HepG2 (cell line): ENCODE measurements around the gene KLHDC8B. TPM values are rescaled to one million over a fixed set of nuclear protein-coding genes. Genes with fewer than 3 reads are reported as not detected.

Experiments used
- MATR3 ChIP-seq: sonication (generic); formaldehyde crosslinking; IDR thresholded peaks from 2 replicates; pipeline ENCODE4 v1.4.0; 2020; ENCODE audit warnings: missing genetic modification reagents
- NFIC ChIP-seq: IDR thresholded peaks from 2 replicates; pipeline ENCODE4 v1.6.1; 2012; ENCODE audit warnings: mild to moderate bottlenecking, low read length, inconsistent platforms
- PATZ1 ChIP-seq: sonication (generic); formaldehyde crosslinking; IDR thresholded peaks from 2 replicates; pipeline ENCODE4 v1.4.0; 2020; ENCODE audit warnings: missing genetic modification reagents
- RCOR2 ChIP-seq: IDR thresholded peaks from 2 replicates; pipeline ENCODE4 v1.6.1; 2016; ENCODE audit warnings: missing biosample characterization, missing genetic modification reagents
- RFX1 ChIP-seq: fragments of 450-650 bp; IDR thresholded peaks from 2 replicates; pipeline ENCODE4 v1.6.1; 2017
- SMAD1 ChIP-seq: sonication (generic); formaldehyde crosslinking; IDR thresholded peaks from 2 replicates; pipeline ENCODE4 v1.4.0; 2020; ENCODE audit warnings: missing genetic modification reagents, low read depth, mild to moderate bottlenecking, borderline replicate concordance
- STAT6 ChIP-seq: sonication (generic); formaldehyde crosslinking; IDR thresholded peaks from 2 replicates; pipeline ENCODE4 v1.4.0; 2020; ENCODE audit warnings: missing genetic modification reagents, mild to moderate bottlenecking, borderline replicate concordance
- XRCC5 ChIP-seq: fragments of 200-400 bp; formaldehyde crosslinking; optimal IDR thresholded peaks from 2 replicates; pipeline ENCODE3; 2017; ENCODE audit warnings: mild to moderate bottlenecking, low read length
- YEATS2 ChIP-seq: sonication (generic); formaldehyde crosslinking; IDR thresholded peaks from 2 replicates; pipeline ENCODE4 v1.4.0; 2020; ENCODE audit warnings: missing genetic modification reagents, borderline replicate concordance
- ZMYM3 ChIP-seq: sonication (generic); formaldehyde crosslinking; IDR thresholded peaks from 2 replicates; pipeline ENCODE4 v1.5.1; 2020; ENCODE audit warnings: mild to moderate bottlenecking, missing genetic modification reagents
- ZNF335 ChIP-seq: sonication (generic); formaldehyde crosslinking; IDR thresholded peaks from 2 replicates; pipeline ENCODE4 v1.4.0; 2020; ENCODE audit warnings: missing genetic modification reagents
- ZNF530 ChIP-seq: sonication (generic); formaldehyde crosslinking; IDR thresholded peaks from 2 replicates; pipeline ENCODE4 v1.5.0; 2020; ENCODE audit warnings: low read depth, mild to moderate bottlenecking, missing genetic modification reagents
- ZNF546 ChIP-seq: sonication (generic); formaldehyde crosslinking; conservative IDR thresholded peaks from 2 replicates; pipeline ENCODE4 v1.8.1; 2023; ENCODE audit warnings: mild to moderate bottlenecking, missing genetic modification reagents
- ZNF713 ChIP-seq: sonication (generic); formaldehyde crosslinking; IDR thresholded peaks from 2 replicates; pipeline ENCODE4 v1.4.0; 2020; ENCODE audit warnings: mild to moderate bottlenecking, missing genetic modification reagents
- ZNF792 ChIP-seq: IDR thresholded peaks from 2 replicates; pipeline ENCODE4 v1.6.1; 2016
- polyA plus RNA-seq, 8 experiments: library from polyadenylated mRNA; depleted of rRNA in 3 of 8; stranded (reverse) in 7 of 8; unstranded in 1 of 8; fragments of >200 nt; fragmentation: Illumina TruSeq in 4 of 8; extraction: Trizol in 4 of 8; gene quantifications; 2 replicates each; pipeline versions ENCODE4 v1.2.1 to v1.2.3, GENCODE V29; 2011 to 2016; ENCODE audit warnings: low read depth in 4 of 8, missing spikeins in 1 of 8, mixed read lengths in 1 of 8; ENCODE audit not compliant: insufficient read depth in 1 of 8
- total RNA-seq, 5 experiments: library from RNA; depleted of rRNA; stranded (reverse); fragments of >200 nt; fragmentation: Illumina TruSeq; extraction: Trizol; gene quantifications; 2 replicates each; pipeline ENCODE4 v1.2.3, GENCODE V29; 2016; ENCODE audit warnings: low read depth in 1 of 5
- TF ChIP-seq, protein P1 (sequence below): sonication (generic); formaldehyde crosslinking; IDR thresholded peaks from 2 replicates; pipeline ENCODE4 v1.4.0; 2020; ENCODE audit warnings: mild to moderate bottlenecking, missing genetic modification reagents, borderline replicate concordance
- TF ChIP-seq, protein P2 (sequence below): IDR thresholded peaks from 2 replicates; pipeline ENCODE4 v1.6.1; 2016; ENCODE audit warnings: missing genetic modification reagents, missing compliant biosample characterization

KLHDC8B gene
- total and polyA plus RNA-seq, 2 of the 13 experiments (the other 11 are each of a cell fraction or from before 2014, with no cell fraction given): 17.2 to 17.8 TPM

- TF ChIP-seq PATZ1 (peak; percentile 45; the same call in 1 of the 2 replicates), ZMYM3 (peak; percentile 97), ZNF546 (no peak; the same call in 1 of the 2 replicates), RCOR2 (CRISPR knock-in tag) (0 out of 2 replicates have a peak, but pooled peaks have one; percentile 32), ZNF530 (CRISPR knock-in tag) (no peak), SMAD1 (no peak), YEATS2 (peak; percentile 62; the same call in 1 of the 2 replicates), XRCC5 (peak; percentile 14), RFX1 (no peak), NFIC (no peak), ZNF335 (CRISPR knock-in tag) (no peak), STAT6 (CRISPR knock-in tag) (no peak), ZNF713 (CRISPR knock-in tag) (no peak; the same call in 1 of the 2 replicates), MATR3 (CRISPR knock-in tag) (no peak), ZNF792 (CRISPR knock-in tag) (no peak)
- TF ChIP-seq, protein P1, sequence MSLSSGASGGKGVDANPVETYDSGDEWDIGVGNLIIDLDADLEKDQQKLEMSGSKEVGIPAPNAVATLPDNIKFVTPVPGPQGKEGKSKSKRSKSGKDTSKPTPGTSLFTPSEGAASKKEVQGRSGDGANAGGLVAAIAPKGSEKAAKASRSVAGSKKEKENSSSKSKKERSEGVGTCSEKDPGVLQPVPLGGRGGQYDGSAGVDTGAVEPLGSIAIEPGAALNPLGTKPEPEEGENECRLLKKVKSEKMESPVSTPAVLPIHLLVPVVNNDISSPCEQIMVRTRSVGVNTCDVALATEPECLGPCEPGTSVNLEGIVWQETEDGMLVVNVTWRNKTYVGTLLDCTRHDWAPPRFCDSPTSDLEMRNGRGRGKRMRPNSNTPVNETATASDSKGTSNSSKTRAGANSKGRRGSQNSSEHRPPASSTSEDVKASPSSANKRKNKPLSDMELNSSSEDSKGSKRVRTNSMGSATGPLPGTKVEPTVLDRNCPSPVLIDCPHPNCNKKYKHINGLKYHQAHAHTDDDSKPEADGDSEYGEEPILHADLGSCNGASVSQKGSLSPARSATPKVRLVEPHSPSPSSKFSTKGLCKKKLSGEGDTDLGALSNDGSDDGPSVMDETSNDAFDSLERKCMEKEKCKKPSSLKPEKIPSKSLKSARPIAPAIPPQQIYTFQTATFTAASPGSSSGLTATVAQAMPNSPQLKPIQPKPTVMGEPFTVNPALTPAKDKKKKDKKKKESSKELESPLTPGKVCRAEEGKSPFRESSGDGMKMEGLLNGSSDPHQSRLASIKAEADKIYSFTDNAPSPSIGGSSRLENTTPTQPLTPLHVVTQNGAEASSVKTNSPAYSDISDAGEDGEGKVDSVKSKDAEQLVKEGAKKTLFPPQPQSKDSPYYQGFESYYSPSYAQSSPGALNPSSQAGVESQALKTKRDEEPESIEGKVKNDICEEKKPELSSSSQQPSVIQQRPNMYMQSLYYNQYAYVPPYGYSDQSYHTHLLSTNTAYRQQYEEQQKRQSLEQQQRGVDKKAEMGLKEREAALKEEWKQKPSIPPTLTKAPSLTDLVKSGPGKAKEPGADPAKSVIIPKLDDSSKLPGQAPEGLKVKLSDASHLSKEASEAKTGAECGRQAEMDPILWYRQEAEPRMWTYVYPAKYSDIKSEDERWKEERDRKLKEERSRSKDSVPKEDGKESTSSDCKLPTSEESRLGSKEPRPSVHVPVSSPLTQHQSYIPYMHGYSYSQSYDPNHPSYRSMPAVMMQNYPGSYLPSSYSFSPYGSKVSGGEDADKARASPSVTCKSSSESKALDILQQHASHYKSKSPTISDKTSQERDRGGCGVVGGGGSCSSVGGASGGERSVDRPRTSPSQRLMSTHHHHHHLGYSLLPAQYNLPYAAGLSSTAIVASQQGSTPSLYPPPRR (CRISPR knock-in tag): peak; percentile 47; the same call in 1 of the 2 replicates
- TF ChIP-seq, protein P2, sequence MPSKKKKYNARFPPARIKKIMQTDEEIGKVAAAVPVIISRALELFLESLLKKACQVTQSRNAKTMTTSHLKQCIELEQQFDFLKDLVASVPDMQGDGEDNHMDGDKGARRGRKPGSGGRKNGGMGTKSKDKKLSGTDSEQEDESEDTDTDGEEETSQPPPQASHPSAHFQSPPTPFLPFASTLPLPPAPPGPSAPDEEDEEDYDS (CRISPR knock-in tag): no peak
Measured at GRCh38 chr3:49165771-49166751, 5.3 kb upstream of the KLHDC8B start, which contains the start of gene CCDC71 (continued).
